HepG2 (cell line): Measurements from ENCODE around the gene THSD8. TPM values are rescaled to one million over a fixed set of nuclear protein-coding genes. Genes with fewer than 3 reads are reported as not detected.

Source experiments
- ATAC-seq: fragments of 200-7000 bp; cut with Tn5 transposase; 3 replicates; pipeline ENCODE4 v1.9.1; 2020; ENCODE audit warnings: mild to moderate bottlenecking, moderate library complexity
- BruUV-seq: library from RNA; stranded (reverse); fragments of 400-500 nt; replicated peaks from 2 replicates; lab custom pipeline; 2021; lab: Mats Ljungman, UMichigan
- CTCF ChIA-PET: fragments of 300-600 bp; formaldehyde crosslinking; extraction: SDS; loops from one replicate; lab custom pipeline; 2021; ENCODE audit warnings: low total read pairs, inconsistent platforms, low intra/inter-chr PET ratio; lab: Yijun Ruan, JAX
- POLR2A ChIA-PET: fragments of 350-600 bp; sonication (Branson Sonifier 250); formaldehyde crosslinking; loops from one replicate; lab custom pipeline; 2020; ENCODE audit warnings: antibody characterized with exemption, inconsistent platforms; lab: Yijun Ruan, JAX
- DNase-seq: peaks from one replicate; pipeline ENCODE4 v3.0.0-alpha.2; 2015; ENCODE audit warnings: low spot score
- FAIRE-seq: peaks from 3 replicates; lab custom pipeline; 2011; peaks lifted over from hg19 to GRCh38; lab: Jason Lieb, UNC
- H2AFZ ChIP-seq: one replicate; pipeline ENCODE4 v1.6.1; 2011; ENCODE audit warnings: low read length, inconsistent platforms
- H3K27ac ChIP-seq: fragments of 300-600 bp; 3 replicates; pipeline ENCODE4 v1.8.0; 2011; ENCODE audit warnings: mixed run types, mild to moderate bottlenecking, mixed read lengths, low read length, inconsistent platforms; ENCODE audit not compliant: insufficient read depth; ENCODE audit errors: extremely low read length
- H3K27me3 ChIP-seq, 2 experiments: fragments of 200-600 bp in 1 of 2; 2 replicates in 1 of 2; 3 replicates in 1 of 2; pipeline versions ENCODE4 v1.6.0 to v1.8.0; 2011; ENCODE audit warnings: low read length in 2 of 2, mild to moderate bottlenecking in 2 of 2, moderate library complexity in 2 of 2, inconsistent platforms in 1 of 2; ENCODE audit not compliant: insufficient read depth in 2 of 2, control insufficient read depth in 1 of 2
- H3K36me3 ChIP-seq, 2 experiments: fragments of 200-600 bp in 1 of 2; replicated peaks in 1 of 2; 2 replicates in 1 of 2; 3 replicates in 1 of 2; pipeline versions ENCODE4 v1.5.1 to v1.8.0; 2011; ENCODE audit warnings: low read length in 2 of 2, inconsistent platforms in 1 of 2; ENCODE audit not compliant: insufficient read depth in 2 of 2, control insufficient read depth in 1 of 2
- H3K4me1 ChIP-seq: 2 replicates; pipeline ENCODE4 v1.5.1; 2012; ENCODE audit warnings: low read length, inconsistent platforms; ENCODE audit not compliant: insufficient read depth
- H3K4me2 ChIP-seq: 2 replicates; pipeline ENCODE4 v1.6.0; 2011; ENCODE audit warnings: low read depth, low read length, inconsistent platforms
- H3K4me3 ChIP-seq, 3 experiments: fragments of 200-600 bp in 1 of 3; sonication (generic), shearing (Covaris generic) in 1 of 3; replicated peaks in 1 of 3; 2 replicates each; pipeline ENCODE4 v1.5.1; 2011 to 2016; ENCODE audit warnings: low read length in 3 of 3, inconsistent platforms in 2 of 3, low read depth in 2 of 3, mild to moderate bottlenecking in 2 of 3, control low read depth in 1 of 3, mixed read lengths in 1 of 3; ENCODE audit not compliant: insufficient read depth in 1 of 3
- H3K79me2 ChIP-seq: one replicate; pipeline ENCODE4 v1.6.1; 2011; ENCODE audit warnings: low read length, inconsistent platforms; ENCODE audit not compliant: insufficient read depth
- H3K9ac ChIP-seq: 2 replicates; pipeline ENCODE4 v1.6.0; 2011; ENCODE audit warnings: mild to moderate bottlenecking, low read depth, low read length, inconsistent platforms; ENCODE audit not compliant: insufficient read depth
- H3K9me3 ChIP-seq: 2 replicates; pipeline ENCODE4 v1.5.1; 2012; ENCODE audit warnings: mild to moderate bottlenecking, low read length
- H4K20me1 ChIP-seq: 2 replicates; pipeline ENCODE4 v1.6.0; 2011; ENCODE audit warnings: inconsistent platforms, mild to moderate bottlenecking, low read length, moderate library complexity; ENCODE audit not compliant: insufficient read depth
- GABPB1 ChIP-seq: IDR thresholded peaks from 2 replicates; pipeline ENCODE4 v1.6.1; 2016; ENCODE audit warnings: mild to moderate bottlenecking, missing genetic modification reagents, moderate library complexity, missing compliant biosample characterization
- KAT2B ChIP-seq: fragments of 150-350 bp; IDR thresholded peaks from 2 replicates; pipeline ENCODE4 v1.6.1; 2014; ENCODE audit warnings: low read depth, low read length, borderline replicate concordance
- SIX4 ChIP-seq: sonication (generic); formaldehyde crosslinking; IDR thresholded peaks from 2 replicates; pipeline ENCODE4 v1.4.0; 2020; ENCODE audit warnings: missing genetic modification reagents
- SKI ChIP-seq: fragments of 450-650 bp; IDR thresholded peaks from one replicate; pipeline ENCODE4 v1.6.1; 2018; ENCODE audit warnings: mild to moderate bottlenecking; ENCODE audit not compliant: partially characterized antibody
- TBX2 ChIP-seq: sonication (generic); formaldehyde crosslinking; IDR thresholded peaks from 2 replicates; pipeline ENCODE4 v1.5.0; 2020; ENCODE audit warnings: missing genetic modification reagents, mild to moderate bottlenecking, borderline replicate concordance
- ZNF616 ChIP-seq: sonication (generic); formaldehyde crosslinking; IDR thresholded peaks from 2 replicates; pipeline ENCODE4 v1.5.0; 2020; ENCODE audit warnings: low read depth, mild to moderate bottlenecking, missing genetic modification reagents
- ZNF83 ChIP-seq: sonication (generic); formaldehyde crosslinking; IDR thresholded peaks from 2 replicates; pipeline ENCODE4 v1.4.0; 2020; ENCODE audit warnings: missing genetic modification reagents, mild to moderate bottlenecking, borderline replicate concordance
- ZSCAN25 ChIP-seq: sonication (generic); formaldehyde crosslinking; IDR thresholded peaks from 2 replicates; pipeline ENCODE4 v1.8.0; 2022; ENCODE audit warnings: mild to moderate bottlenecking, missing genetic modification reagents
- WGBS: methylation state at CpG from one replicate; pipeline ENCODE4 v1.1.6; 2017; ENCODE audit warnings: low lambda C conversion rate; 5-methylcytosine and 5-hydroxymethylcytosine counted together
- in situ Hi-C: cut with HindIII; loops from 2 replicates; pipeline ENCODE4 v1.10.0; 2017; ENCODE audit warnings: low pct_unique_long_range_greater_than_20kb; ENCODE audit not compliant: extremely low pct_ligation_motif_present
- intact Hi-C: fragments of 100-400 bp; cut with micrococcal nuclease; formaldehyde crosslinking; loops from one replicate; pipeline ENCODE4 v1.10.0; 2022; ENCODE audit not compliant: unreplicated experiment
- polyA plus RNA-seq, 8 experiments: library from polyadenylated mRNA; depleted of rRNA in 3 of 8; stranded (reverse) in 7 of 8; unstranded in 1 of 8; fragments of >200 nt; fragmentation: Illumina TruSeq in 4 of 8; extraction: Trizol in 4 of 8; gene quantifications; 2 replicates each; pipeline versions ENCODE4 v1.2.1 to v1.2.3, GENCODE V29; 2011 to 2016; ENCODE audit warnings: low read depth in 4 of 8, missing spikeins in 1 of 8, mixed read lengths in 1 of 8; ENCODE audit not compliant: insufficient read depth in 1 of 8
- total RNA-seq, 5 experiments: library from RNA; depleted of rRNA; stranded (reverse); fragments of >200 nt; fragmentation: Illumina TruSeq; extraction: Trizol; gene quantifications; 2 replicates each; pipeline ENCODE4 v1.2.3, GENCODE V29; 2016; ENCODE audit warnings: low read depth in 1 of 5
- TF ChIP-seq, protein P1 (sequence below): sonication (generic); formaldehyde crosslinking; IDR thresholded peaks from 2 replicates; pipeline ENCODE4 v1.4.0; 2020; ENCODE audit warnings: mild to moderate bottlenecking, missing genetic modification reagents
- TF ChIP-seq, protein P2 (sequence below): sonication (generic); formaldehyde crosslinking; IDR thresholded peaks from 2 replicates; pipeline ENCODE4 v1.9.0; 2021; ENCODE audit warnings: missing genetic modification reagents, borderline replicate concordance
- TF ChIP-seq, protein P3 (sequence below): IDR thresholded peaks from 2 replicates; pipeline ENCODE4 v1.6.1; 2016
- TF ChIP-seq, protein P4 (sequence below): sonication (generic); formaldehyde crosslinking; IDR thresholded peaks from 2 replicates; pipeline ENCODE4 v1.4.0; 2020; ENCODE audit warnings: missing genetic modification reagents, borderline replicate concordance

THSD8 gene
- total and polyA plus RNA-seq, 2 of the 13 experiments (the other 11 are each of a cell fraction or from before 2014, with no cell fraction given) = 4.8 to 14.9 TPM

DNA sequence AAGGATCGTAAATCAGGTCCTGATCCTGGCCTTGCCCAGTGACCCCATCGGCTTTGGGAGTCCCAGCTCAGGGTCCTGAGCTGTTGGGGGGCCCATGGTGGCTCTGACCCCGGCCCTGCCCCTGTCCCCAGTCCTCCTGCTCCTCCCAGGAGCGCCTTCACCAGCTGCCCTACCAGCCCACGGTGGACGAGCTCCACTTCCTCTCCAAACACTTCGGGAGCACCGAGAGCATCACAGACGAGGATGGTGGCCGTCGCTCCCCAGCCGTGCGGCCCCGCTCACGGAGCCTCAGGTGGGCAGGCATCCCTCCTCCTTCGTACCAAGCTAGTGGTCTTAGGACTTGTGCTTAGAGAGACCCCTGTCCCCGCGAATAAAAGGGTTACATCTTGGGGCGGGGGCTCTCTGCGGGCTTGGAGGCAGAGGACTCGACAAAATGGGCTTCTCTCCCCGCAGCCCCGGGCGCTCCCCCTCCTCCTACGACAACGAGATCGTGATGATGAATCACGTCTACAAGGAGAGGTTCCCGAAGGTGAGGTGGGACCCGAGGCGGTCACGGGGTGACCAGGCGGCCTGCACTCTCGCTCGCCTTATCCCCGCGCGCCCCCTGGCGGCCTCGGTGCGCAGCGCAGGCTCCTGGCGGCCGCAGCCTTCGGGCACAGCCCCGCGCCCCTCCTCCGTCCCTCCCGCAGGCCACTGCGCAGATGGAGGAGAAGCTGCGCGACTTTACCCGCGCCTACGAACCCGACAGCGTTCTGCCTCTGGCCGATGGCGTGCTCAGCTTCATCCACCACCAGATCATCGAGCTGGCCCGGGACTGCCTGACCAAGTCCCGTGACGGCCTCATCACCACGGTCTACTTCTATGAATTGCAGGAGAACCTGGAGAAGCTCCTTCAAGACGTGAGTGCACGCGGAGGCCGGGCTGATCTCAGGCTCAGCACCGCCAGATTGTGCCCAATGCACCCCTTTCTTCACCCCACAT is 45.6 kb downstream of the THSD8 start:
- Histone ChIP-seq H3K27ac (no peak overlapping the region), H3K9me3 (no peaks in the 10 kb centered on the region), H2AFZ (no peak overlapping the region), H4K20me1 (no peaks in the 10 kb centered on the region), H3K4me3 (peak overlapping the region in 1 of 3 experiments; percentile 49; a peak in 2 of 6 replicates), H3K27me3 (no peaks in the 10 kb centered on the region), H3K4me2 (peak overlapping the region; percentile 68), H3K79me2 (no peaks in the 10 kb centered on the region), H3K36me3 (no peaks in the 10 kb centered on the region), H3K9ac (no peak overlapping the region), H3K4me1 (peaks cover 4% of the 10 kb centered on the region)
- intact Hi-C loops (loop anchor here (2.0 kb wide), 1 partner anchor 81 kb away; no protein-coding TSS in a partner anchor), in situ Hi-C loops (no loop called here)
- FAIRE-seq (no peak), ATAC-seq (peak; percentile 98), DNase-seq (peak; percentile 53)
- CTCF ChIA-PET = interaction anchor here (0.6 to 1.9 kb wide), 5 partner anchors 10 to 130 kb away, joined by 3 to 14 read pairs (median 6); partner anchors contain the start of gene MAST1
- no TSS peak for BruUV-seq
- POLR2A ChIA-PET = interaction anchor here (1.0 to 1.2 kb wide), 2 partner anchors 34 to 87 kb away, joined by 3 to 4 read pairs; partner anchors contain the start of gene DNASE2
- WGBS = 2% methylated on average over 12 of the region's 69 CpGs
- peak; percentile 13; the same call in 1 of the 2 replicates for TF ChIP-seq ZNF83 (CRISPR knock-in tag)
- peak; percentile 49 for TF ChIP-seq TBX2 (CRISPR knock-in tag)
- peak; percentile 76 for TF ChIP-seq GABPB1
- TF ChIP-seq ZNF616 = 0 out of 2 replicates have a peak, but pooled peaks have one; percentile 39
- TF ChIP-seq, protein P1, sequence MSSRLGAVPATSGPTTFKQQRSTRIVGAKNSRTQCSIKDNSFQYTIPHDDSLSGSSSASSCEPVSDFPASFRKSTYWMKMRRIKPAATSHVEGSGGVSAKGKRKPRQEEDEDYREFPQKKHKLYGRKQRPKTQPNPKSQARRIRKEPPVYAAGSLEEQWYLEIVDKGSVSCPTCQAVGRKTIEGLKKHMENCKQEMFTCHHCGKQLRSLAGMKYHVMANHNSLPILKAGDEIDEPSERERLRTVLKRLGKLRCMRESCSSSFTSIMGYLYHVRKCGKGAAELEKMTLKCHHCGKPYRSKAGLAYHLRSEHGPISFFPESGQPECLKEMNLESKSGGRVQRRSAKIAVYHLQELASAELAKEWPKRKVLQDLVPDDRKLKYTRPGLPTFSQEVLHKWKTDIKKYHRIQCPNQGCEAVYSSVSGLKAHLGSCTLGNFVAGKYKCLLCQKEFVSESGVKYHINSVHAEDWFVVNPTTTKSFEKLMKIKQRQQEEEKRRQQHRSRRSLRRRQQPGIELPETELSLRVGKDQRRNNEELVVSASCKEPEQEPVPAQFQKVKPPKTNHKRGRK = no peak
- TF ChIP-seq ZSCAN25 = no peak
- TF ChIP-seq, protein P2, sequence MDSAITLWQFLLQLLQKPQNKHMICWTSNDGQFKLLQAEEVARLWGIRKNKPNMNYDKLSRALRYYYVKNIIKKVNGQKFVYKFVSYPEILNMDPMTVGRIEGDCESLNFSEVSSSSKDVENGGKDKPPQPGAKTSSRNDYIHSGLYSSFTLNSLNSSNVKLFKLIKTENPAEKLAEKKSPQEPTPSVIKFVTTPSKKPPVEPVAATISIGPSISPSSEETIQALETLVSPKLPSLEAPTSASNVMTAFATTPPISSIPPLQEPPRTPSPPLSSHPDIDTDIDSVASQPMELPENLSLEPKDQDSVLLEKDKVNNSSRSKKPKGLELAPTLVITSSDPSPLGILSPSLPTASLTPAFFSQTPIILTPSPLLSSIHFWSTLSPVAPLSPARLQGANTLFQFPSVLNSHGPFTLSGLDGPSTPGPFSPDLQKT (CRISPR knock-in tag) = no peak
- no peak for TF ChIP-seq KAT2B
- no peak for TF ChIP-seq SKI
- TF ChIP-seq SIX4 (CRISPR knock-in tag) = no peak
- TF ChIP-seq, protein P3, sequence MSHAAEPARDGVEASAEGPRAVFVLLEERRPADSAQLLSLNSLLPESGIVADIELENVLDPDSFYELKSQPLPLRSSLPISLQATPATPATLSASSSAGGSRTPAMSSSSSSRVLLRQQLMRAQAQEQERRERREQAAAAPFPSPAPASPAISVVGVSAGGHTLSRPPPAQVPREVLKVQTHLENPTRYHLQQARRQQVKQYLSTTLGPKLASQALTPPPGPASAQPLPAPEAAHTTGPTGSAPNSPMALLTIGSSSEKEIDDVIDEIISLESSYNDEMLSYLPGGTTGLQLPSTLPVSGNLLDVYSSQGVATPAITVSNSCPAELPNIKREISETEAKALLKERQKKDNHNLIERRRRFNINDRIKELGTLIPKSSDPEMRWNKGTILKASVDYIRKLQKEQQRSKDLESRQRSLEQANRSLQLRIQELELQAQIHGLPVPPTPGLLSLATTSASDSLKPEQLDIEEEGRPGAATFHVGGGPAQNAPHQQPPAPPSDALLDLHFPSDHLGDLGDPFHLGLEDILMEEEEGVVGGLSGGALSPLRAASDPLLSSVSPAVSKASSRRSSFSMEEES (CRISPR knock-in tag) = peak; percentile 77
- TF ChIP-seq, protein P4, sequence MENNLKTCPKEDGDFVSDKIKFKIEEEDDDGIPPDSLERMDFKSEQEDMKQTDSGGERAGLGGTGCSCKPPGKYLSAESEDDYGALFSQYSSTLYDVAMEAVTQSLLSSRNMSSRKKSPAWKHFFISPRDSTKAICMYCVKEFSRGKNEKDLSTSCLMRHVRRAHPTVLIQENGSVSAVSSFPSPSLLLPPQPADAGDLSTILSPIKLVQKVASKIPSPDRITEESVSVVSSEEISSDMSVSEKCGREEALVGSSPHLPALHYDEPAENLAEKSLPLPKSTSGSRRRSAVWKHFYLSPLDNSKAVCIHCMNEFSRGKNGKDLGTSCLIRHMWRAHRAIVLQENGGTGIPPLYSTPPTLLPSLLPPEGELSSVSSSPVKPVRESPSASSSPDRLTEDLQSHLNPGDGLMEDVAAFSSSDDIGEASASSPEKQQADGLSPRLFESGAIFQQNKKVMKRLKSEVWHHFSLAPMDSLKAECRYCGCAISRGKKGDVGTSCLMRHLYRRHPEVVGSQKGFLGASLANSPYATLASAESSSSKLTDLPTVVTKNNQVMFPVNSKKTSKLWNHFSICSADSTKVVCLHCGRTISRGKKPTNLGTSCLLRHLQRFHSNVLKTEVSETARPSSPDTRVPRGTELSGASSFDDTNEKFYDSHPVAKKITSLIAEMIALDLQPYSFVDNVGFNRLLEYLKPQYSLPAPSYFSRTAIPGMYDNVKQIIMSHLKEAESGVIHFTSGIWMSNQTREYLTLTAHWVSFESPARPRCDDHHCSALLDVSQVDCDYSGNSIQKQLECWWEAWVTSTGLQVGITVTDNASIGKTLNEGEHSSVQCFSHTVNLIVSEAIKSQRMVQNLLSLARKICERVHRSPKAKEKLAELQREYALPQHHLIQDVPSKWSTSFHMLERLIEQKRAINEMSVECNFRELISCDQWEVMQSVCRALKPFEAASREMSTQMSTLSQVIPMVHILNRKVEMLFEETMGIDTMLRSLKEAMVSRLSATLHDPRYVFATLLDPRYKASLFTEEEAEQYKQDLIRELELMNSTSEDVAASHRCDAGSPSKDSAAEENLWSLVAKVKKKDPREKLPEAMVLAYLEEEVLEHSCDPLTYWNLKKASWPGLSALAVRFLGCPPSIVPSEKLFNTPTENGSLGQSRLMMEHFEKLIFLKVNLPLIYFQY (CRISPR knock-in tag) = no peak
